NCI-H345 treated with DMSO at 0.1 percent for 48 hours (cell line): ENCODE data around the gene OXGR1.
"Not testable (repeated sequence)": the region's sequence is repeated elsewhere in the genome, so short reads cannot be mapped to it uniquely, and the experiment has no call there.

Experiments used
- DNase-seq: peaks from one replicate; lab custom pipeline; 2025; ENCODE audit not compliant: unreplicated experiment; lab: John Stamatoyannopoulos, UW

Gene OXGR1

DNA sequence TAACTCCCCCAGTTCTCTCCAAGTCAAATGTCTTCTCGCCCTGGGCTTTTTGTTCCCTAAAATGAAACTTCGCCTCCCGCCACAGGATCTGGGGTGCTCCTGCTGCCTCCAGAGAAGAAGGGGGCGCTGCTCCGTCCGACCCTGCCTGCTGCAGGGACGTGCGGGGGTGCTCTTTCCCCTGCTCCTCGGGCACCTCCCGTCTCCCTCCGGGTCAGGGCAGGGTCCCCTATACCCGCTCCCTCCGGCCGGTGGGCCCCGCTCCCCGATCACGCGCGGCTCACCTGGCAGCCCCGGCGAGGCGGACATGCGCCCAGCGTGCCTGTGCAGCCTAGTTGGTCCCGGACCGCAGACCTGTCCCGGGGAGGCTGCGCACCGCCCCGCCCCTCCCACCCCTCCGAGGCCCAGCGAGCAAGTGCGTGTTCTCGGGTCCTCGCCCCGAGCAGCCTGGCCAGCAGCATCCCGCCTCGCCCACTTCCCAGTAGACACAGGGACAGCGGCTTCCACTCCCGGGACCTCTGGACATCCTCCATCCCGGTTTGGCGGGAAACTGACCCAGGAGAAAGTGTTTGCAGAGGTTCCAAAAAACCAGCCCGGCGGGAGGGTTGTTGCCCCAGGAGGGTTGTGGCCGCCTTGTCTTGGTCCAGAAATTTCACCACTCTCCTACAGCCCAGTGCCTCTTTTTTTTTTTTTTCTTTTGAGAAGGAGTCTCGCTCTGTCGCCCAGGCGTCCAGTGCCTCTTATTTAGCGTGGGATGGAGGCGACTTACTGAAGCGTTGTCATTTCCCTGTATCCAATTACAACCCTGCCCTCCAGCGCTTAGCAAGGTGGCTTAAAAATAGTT lies at the start of gene OXGR1:
OXGR1 (minus strand) TSS at position 460 of the 841 bp plus-strand sequence. CDS start 6,717 bp downstream, outside the sequence.
- no peak for DNase-seq

DNA sequence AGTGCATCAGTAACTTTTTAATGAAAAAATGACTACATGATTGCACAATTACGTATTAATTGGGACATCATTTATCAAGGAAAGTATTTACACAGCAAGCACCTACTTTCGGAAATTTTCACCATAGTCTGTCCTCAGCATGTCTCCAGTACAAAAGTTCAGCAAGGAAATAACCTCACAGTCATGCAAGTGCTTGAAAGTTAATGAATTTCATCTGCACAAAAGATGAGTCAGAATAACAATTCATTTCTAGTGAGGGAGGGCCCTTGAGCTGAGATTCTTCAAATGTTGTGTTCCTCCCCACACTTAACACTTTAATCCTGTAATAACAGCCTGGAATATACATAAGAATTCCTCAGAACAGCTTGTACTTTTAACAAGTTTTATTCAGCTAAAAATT lies 49.0 kb upstream of the OXGR1 start:
- DNase-seq = no peak

DNA sequence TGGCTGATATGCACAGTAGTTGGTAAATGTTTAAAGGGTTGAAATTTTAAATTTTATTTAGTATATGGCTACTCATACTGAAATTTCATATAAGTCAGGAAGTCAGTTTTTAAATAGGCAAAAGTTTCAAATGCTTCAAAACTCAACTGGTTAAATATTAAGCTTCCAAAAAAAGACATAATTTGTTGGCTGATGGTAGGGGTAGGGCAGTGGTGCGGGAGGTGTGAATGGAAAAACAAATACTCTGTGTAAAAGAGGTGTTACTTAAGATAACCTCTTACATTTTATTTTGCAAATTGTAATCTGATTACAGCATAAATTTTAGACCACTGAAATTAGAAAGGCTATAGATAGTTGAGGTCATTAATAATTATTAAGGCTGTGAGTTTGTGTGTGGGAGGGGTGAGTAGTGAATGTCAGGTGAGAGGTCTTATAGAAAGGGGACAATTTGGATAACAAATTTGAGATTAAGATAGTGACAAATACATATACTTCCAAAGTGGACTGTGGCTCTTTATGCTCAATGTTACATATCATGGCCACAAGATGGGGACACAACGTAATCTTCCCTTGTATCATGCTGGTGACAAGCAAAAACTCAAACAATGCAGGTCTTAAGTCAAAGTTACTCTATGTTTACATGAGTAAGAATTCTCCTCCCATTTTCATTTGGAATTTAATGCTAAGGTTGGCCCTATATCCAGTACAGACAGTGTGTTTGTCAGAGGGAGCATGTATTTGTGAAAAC lies 36.6 kb upstream of the OXGR1 start:
- DNase-seq = peak; percentile 23

DNA sequence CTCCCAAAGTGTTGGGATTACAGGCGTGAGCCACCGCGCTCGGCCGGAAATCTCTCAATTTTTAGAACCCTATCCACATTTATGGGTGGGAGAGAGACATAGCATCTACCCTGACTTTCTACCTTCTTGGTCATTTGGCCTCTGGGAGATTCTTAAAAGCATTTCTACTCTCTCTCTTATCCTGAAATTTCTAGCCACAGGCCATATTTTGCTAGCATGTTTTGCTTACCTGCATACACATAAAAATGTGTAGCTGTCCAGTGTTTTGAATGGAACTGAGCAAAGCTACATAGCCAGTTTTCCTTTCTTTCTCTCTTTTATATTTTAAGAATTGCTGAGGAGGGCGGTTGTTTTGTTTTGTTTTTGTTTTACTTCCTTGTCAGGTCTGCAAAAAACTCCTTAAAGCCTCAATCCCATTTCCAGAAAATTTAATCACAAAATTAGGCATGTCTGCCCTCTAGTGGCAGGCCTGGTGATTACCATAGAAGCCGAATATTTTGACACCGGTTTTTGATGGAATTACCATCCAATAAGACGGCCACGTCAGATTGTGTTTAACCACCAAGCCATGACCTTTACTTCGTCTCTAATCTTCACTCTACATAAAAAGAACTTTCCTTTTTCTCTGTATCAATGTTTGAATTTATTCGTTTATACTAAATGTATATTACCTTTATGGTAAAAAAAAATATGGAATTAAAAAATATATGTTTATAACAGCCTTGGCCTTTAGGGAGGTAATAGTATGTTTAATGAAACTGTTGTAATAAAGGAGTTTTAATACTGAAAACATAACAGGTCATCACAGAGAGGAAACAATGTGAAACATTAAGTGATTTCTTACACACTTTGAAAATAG lies 34.4 kb upstream of the OXGR1 start:
- DNase-seq = peak; percentile 40

DNA sequence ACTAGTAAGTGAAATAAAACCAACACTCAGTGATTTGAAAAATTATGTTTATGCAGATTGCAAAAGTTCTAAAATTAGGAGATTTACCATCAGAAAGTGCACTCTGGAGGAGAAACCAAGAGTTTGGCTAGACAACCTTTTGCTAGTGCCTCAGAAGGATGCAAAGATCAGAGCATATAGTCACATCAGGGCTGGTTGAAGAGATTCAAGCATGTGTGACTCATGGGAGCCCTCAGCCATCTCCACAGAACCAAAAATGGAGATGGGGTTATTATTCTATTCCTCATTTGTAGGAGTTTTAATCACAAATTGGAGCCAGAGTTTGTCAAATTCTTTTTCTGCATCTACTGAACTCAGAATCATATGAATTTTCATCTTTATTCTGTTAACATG lies 32.9 kb upstream of the OXGR1 start:
- no peak for DNase-seq

DNA sequence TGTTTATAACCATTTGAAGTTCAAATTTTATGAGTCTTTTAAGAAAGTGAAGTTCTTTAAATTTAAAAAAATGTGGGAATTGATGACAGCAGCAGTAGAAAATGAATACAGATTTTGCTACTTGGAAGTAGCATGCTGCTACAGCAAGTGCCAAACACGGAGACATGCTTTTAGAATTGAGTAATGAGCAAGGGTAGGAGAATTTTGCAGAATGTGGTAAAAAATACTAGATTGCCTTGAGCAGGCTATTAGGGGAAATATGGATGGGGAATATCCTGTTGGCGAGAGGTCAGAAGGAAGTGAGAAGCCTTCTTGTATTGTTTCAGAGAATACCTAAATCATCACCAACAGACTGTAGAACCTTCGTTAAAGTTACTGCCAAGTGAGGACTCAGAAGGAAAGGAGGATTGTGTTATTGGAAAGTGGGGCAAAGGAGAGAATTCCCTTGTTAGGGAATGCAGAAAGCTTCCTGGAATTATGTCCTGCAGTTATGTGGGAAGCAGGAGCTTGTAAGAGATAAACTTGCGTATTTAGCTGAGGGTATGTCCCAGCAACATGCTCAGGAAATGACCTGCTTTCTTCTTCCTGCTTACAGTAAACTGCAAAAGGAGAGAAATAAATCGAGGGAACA lies 32.4 kb upstream of the OXGR1 start:
- no peak for DNase-seq

DNA sequence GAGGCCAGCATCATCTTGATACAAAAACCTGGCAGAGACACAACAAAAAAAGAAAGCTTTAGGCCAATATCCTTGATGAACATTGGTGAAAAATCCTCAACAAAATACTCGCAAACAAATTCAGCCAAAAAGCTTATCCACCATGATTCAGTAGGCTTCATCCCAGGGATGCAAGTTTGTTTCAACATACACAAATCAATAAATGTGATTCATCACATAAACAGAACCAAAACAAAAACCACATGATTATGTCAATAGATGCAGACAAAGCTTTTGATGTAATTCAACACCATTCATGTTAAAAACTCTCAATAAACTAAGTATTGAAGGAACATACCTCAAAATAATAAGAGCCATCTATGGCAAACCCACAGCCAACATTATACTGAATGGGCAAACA lies 29.5 kb upstream of the OXGR1 start:
- not testable (repeated sequence) for DNase-seq

DNA sequence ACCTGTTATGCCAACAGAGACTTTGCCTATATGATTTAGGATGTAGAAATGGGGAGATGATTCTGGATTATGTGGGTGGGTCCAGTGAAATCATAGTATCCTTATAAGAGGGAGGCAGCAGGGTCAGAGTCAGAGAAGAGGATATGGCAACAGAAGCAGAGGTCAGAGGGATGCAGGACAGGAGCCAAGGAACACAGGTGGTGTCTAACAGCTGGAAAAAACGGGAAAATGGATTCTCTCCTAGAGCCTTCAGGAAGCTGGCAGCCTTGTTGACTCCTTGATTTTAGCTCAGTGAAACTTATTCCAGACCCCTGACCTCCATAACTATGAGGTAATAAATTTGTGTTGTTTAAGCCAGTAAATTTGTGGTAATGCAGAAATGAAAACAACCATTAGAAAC lies 28.8 kb upstream of the OXGR1 start:
- DNase-seq = no peak

DNA sequence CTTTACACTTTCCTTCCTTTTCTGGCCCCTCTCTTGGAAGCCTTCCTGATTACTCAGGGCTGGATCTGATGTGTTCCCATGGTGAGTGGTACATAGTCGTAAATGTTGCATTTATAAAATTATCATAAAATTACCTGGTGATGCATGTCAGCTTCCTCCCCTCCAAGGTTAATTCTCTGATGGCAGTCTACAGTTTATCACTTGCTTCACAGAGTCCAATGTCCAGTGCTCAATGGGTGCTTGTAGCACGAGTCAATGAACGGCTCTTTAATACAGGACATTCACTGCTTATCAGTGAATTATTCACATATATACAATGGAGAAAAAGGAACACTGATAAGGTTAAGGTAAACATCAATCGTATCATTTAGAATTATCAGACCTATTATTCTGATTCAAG lies 27.0 kb upstream of the OXGR1 start:
- no peak for DNase-seq

DNA sequence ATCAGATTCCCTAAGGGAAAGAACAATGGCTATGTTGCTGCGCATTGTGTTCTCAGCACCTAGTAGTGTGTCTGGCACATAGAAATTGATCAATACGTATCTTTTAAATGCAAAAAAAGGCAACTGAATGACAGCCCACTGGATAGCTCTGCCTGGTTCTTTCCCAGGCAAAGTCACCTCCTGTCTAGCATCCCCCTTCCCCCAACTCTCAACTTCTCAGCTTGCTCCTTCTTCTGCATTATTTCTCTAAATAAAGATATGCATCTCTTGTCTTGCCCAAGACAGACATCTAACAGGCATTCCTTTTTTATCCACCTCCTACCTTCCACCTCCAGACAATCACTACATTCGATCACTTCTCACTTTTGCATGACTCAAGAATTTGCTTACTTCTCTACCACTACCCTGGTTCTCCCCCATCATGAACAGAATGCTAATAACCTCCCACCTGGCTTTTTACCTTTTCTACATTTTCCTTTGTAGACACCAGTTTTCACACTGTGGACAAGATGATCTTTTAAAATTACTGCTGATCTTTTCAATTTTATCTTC lies 26.5 kb upstream of the OXGR1 start:
- no peak for DNase-seq

DNA sequence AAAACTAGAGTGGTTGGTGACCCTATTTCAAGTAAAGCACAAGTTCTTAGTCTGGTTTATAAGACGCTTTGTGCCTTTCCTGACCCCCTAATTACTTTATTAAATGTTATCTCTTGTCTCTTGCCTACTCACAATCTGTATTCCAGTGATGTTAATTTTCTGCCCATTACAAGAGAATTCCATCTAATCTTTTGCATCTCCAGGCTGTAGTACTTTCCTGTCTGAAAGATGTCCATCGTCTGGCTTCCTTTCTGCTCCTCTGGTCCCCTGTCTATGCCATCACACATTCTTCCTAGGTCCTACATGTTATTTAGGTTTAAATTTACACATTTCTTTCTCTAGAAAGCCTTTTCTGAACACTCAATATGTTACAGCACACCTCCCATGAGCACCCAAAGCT lies 25.9 kb upstream of the OXGR1 start:
- DNase-seq = no peak

DNA sequence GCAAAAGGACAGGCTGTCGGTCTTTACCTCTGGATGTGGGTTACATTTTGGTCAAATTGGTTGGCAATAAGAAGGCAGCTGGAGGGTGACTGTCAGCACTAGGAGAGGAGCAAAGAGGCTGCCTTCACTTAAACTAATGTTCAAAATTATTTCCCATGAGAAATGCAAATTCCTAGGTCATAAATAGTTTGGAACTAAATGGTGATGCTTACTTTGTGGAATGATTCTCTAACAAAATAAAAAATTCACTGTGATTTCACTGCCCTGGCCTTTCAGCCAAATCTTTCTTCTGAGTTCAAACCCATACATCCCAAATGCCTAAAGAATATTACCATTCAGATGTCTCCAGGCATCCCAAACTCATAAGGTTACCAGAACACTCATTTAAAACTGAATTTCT lies 25.0 kb upstream of the OXGR1 start:
- no peak for DNase-seq

DNA sequence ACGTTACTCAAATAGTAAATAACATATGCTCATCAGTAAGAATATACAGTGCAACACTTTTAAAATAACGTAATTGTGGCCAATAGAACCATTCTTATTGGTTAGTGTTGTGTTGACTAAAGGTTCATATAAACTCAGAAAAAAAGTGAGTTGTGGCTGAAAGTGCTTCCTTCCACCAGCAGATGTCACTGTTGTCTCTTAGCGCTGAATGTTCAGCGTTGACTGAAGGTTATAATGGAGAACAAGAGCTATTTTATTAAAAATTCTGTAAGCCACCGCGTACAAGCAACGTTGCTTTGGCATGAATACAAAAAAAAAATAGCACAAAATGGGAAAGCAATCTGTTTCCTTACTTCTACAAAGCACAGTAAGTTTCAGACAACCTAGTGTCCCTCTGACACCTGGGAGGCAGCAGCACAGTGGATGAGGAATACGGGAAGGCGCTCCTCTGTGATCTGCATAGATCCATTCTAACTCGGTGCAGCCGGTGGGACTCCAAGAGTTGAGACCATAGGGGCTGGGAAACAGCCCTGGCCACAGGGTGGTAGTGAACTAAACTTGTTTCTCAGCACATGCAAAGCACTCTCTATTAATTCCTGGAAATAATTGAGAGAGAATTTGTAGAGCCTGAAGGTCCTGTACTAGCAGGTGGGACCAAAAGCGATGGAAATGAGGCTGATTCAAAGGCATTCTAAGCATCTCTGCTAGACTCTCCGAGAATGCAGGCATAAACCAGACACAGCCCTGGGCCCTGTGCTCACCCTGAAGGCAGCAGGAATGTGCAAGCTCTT lies 23.9 kb upstream of the OXGR1 start:
- DNase-seq = peak; percentile 37

DNA sequence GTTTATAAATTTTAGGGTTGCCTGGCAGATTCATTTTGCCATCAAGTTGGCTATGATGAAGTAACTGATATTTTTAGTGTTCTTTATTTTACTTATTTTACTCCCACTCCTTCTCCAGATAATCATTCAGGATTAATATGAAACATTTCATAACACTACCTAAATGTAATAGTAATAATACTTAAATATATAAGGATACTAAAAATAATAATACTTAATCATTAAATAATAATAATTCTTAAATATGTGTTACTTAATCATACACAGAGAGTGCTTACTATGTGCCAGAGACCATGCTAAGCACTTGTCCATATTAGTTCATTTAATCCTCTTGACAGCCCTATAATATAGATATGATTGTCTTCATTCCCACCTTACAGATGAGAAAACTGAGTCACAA lies 23.0 kb upstream of the OXGR1 start:
- no peak for DNase-seq

DNA sequence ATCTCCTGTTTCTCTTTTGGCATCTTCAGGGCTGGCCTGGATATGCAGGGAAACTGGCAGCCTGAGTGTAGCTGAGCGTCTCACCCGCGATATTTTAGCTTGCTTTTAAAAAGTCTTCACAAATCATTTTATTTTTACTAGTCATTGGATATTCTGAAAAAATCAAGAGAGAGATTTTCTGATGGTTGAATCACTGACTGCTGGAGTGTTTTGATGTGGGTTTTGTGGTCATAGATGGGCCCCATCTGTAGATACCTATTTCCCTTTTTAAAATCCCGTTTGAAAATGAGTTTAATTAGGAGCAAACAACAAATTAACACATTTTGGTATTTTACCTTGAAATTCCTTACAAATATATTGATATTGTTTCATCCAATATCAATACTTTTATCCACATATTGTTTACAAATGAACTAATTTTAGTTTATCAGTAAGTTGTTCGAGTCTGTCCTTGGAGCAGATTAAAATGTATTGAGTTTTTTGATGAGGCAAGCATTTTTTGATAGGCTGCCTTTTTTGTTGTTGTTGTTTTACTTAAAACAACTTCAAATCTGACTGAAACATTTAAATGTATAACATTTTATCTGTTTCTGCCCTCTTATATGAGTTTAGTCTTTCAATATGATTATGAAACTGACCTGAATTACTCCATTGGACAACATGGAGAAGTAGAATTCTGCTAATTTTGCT lies 21.5 kb upstream of the OXGR1 start:
- no peak for DNase-seq

DNA sequence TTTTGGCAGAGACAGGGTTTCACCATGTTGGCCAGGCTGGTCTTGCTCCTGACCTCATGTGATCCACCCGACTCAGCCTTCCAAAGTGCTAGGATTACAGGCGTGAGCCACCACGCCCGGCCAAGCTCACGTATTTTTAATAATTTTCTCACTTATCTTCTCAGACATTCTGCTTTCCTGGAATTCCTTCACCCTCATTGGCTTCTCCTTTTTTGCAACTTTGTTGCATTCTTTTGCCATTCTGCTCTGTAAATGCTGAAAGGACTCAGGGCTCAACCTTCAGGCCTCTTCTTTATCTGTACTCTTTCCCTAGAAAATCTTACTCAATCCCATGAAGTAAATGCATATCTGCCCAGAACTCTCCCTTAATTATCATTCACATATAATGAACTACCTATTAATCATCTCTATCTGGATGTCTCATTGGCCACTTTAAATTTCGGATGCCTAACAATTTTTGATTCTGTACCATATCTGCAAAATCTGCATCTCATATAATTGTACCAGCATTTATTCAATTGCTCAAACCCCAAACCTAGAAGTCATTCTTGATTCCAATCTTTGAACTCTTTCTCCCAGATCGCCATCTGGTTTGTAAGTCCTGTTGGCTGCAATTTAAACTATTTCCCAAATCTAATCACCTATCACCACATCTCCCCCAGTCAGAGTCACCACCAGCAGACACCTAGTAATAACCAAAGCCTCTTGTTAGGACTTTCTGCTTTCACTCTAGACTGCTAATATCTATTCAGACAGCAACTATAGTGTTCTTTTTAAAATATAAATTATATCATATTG lies 18.2 kb upstream of the OXGR1 start:
- DNase-seq = no peak

DNA sequence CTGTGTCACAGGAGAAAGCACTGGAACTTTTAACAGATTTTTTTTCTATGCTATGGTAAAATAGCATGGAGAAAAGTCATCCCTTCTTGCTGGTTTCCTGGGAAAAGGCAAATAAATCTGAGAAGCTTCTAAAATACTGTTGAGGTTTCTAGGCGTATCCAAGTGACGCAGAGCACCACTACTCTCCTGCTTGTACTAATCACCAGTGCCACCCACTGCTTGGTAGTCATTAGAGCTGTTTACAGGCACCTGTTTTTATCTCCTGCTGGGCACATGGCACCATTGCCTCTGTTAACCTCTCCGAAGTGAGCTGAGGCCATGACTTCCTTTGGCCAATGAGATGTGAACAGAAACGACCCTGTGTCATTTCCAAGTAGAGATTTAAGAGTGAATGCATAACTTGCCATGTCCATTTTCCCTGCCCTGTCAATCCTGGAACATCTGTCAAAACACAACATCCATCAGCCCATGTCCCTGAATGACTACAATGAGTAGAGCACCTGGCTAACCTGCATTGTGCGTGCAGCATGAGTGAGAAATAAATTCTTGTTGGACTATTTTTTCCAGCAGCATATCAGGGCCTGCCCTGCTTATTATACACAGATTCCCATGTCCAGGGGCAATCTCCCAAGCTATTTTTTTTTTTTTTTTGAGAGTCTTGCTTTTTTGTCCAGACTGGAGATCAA lies 17.3 kb upstream of the OXGR1 start:
- DNase-seq = no peak

DNA sequence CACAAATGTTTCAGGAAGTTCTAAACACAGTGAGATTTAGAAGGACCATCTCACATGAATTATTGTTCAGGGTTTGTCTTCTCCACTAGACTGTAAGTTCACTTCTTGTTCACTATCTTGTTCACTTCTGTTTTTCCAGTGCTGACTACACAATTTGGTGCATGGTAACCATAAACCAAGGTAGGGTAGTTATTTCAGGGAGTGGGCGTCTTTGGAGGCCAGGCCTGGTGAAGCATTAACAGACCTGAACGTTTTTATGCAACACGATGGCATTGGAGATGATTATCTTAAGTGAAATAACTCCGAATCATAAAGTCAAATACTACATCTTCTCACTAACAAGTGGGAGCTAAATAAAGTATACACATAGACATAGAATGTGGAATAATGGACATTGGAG lies 14.4 kb upstream of the OXGR1 start:
- no peak for DNase-seq
